Measurements from ENCODE around the gene MARCHF10.

GRCh38 chr17:62724398-62725146 lies 83.5 kb downstream of the MARCHF10 start:
- TF ChIP-seq CTCF (conservative IDR thresholded peaks at IDR 0.05) (no peak), ZFX (IDR thresholded peaks at IDR 0.05) (no peak)
